ENCODE measurements around the gene APBB2. TPM values are rescaled to one million over a fixed set of nuclear protein-coding genes. Genes with fewer than 3 reads are reported as not detected.
"Not testable (repeated sequence)": the region's sequence is repeated elsewhere in the genome, so short reads cannot be mapped to it uniquely, and the experiment has no call there.

Gene APBB2
- total and polyA plus RNA-seq, 2 of the 8 experiments (the other 6 are each of a cell fraction or from before 2014, with no cell fraction given): 58.7 to 59.4 TPM

GRCh38 chr4:40900531-40900930, 313.8 kb downstream of the APBB2 start:
- not testable (repeated sequence) for H4K8ac ChIP-seq (ENCODE audit: extremely low read depth, insufficient read depth, low read length); H3K23me2 ChIP-seq (ENCODE audit: low read depth, low read length); H2BK15ac ChIP-seq (ENCODE audit: low read length); H3K14ac ChIP-seq (ENCODE audit: insufficient read length); H2AFZ ChIP-seq (ENCODE audit: low read length); H3K18ac ChIP-seq (ENCODE audit: extremely low read depth, low read length); H3K27ac ChIP-seq (ENCODE audit: low read depth, low read length); H2BK120ac ChIP-seq (replicated peaks; ENCODE audit: low read depth, low read length); H3K23ac ChIP-seq (ENCODE audit: insufficient read length); H3K9me3 ChIP-seq (ENCODE audit: insufficient read depth in 2 of 2, low read depth in 1 of 2, low read length in 1 of 2); H4K20me1 ChIP-seq (replicated peaks in 1 of 2; ENCODE audit: control insufficient read depth in 1 of 2, insufficient read depth in 2 of 2, low read length in 2 of 2); H2BK20ac ChIP-seq (ENCODE audit: low read length); H3K9ac ChIP-seq (replicated peaks in 1 of 4; ENCODE audit: extremely low read depth in 1 of 4, low read depth in 3 of 4, low read length in 3 of 4); H4K5ac ChIP-seq (ENCODE audit: insufficient read length, low read depth, low read length); H3K4me3 ChIP-seq (ENCODE audit: extremely low read depth in 1 of 4, insufficient read depth in 2 of 4, low read depth in 3 of 4, low read length in 4 of 4); H2AK5ac ChIP-seq (ENCODE audit: low read depth, low read length); H2BK5ac ChIP-seq (ENCODE audit: low read depth, low read length); H3K56ac ChIP-seq (replicated peaks; ENCODE audit: insufficient read length, low read depth, low read length); H3K4ac ChIP-seq (replicated peaks; ENCODE audit: insufficient read length, low read depth, low read length); H4K91ac ChIP-seq (replicated peaks; ENCODE audit: insufficient read length, low read length); H3K36me3 ChIP-seq (ENCODE audit: control insufficient read depth in 2 of 4, insufficient read depth in 4 of 4, low read length in 3 of 4); H3K79me1 ChIP-seq (ENCODE audit: low read depth, low read length); H2BK12ac ChIP-seq (ENCODE audit: low read depth, low read length); H3K79me2 ChIP-seq (ENCODE audit: control insufficient read depth in 1 of 2, insufficient read depth in 2 of 2, low read length in 2 of 2); H3K4me2 ChIP-seq (ENCODE audit: insufficient read depth in 1 of 2, low read depth in 2 of 2, low read length in 2 of 2); DNase-seq (ENCODE audit: low read depth in 1 of 2, low spot score in 2 of 2); H3K27me3 ChIP-seq (replicated peaks in 1 of 4; ENCODE audit: control insufficient read depth in 3 of 4, extremely low read depth in 1 of 4, insufficient read depth in 3 of 4, low read length in 3 of 4); FAIRE-seq; H3K4me1 ChIP-seq (replicated peaks in 1 of 4; ENCODE audit: control insufficient read depth in 3 of 4, insufficient read depth in 4 of 4, low read length in 3 of 4)
- POLR2A ChIA-PET (ENCODE audit: partially characterized antibody): interaction anchor here (0.7 kb wide), 2 partner anchors 19 to 57 kb away, joined by 3 read pairs; no protein-coding TSS in a partner anchor
- CTCF ChIA-PET (ENCODE audit: partially characterized antibody): interaction anchor here (0.6 to 12.2 kb wide), 11 partner anchors 8 to 600 kb away, joined by 3 to 97 read pairs (median 5); no protein-coding TSS in a partner anchor
- 100% methylated on average over 2 of the region's 4 CpGs; no CpG with 5 or more reads in 1 of the 2 experiments for WGBS, 2 experiments (ENCODE audit: extremely low coverage in 1 of 2, insufficient coverage in 1 of 2, insufficient read length in 1 of 2, insufficient replicate concordance in 2 of 2, low coverage in 1 of 2, low lambda C conversion rate in 2 of 2, missing lambda C conversion rate in 1 of 2)

Data from H1 (cell line).